ENCODE measurements around the gene PCNX2. TPM values are rescaled to one million over a fixed set of nuclear protein-coding genes. Genes with fewer than 3 reads are reported as not detected.
"Not testable (repeated sequence)": the region's sequence is repeated elsewhere in the genome, so short reads cannot be mapped to it uniquely, and the experiment has no call there.

The PCNX2 gene
- total and polyA plus RNA-seq, 11 donors = 0.27 to 5.3 (median 1.9) TPM

- DNase-seq = no peak
- Histone ChIP-seq H3K4me3 (no peak overlapping the region), H3K4me1 (peaks cover 0 to 4% (median 0%) of the 10 kb centered on the region in 12 donors), H3K9me3 (no peaks in the 10 kb centered on the region), H3K27ac (no peak overlapping the region), H3K27me3 (no peaks in the 10 kb centered on the region), H3K36me3 (no peaks in the 10 kb centered on the region)
- no peak for ATAC-seq
- intact Hi-C loops (cut with DNase I) = no loop called here
- TF ChIP-seq POLR2A (IDR thresholded peaks at IDR 0.05) (no peak), CTCF (IDR thresholded peaks at IDR 0.05) (no peak)
- WGBS, 4 donors = 72 to 77% (median 76%) methylated on average over 8 of the region's 8 CpGs
Measured at GRCh38 chr1:233183226-233184020, 112.1 kb downstream of the PCNX2 start.

GRCh38 chr1:233182587-233182986 lies 112.9 kb downstream of the PCNX2 start:
- Histone ChIP-seq H3K36me3 (peaks cover 0 to 2% (median 0%) of the 10 kb centered on the region in 9 donors), H3K4me3 (no peak overlapping the region), H3K27ac (no peak overlapping the region), H3K9me3 (peaks cover 0 to 7% (median 2%) of the 10 kb centered on the region in 12 donors), H3K27me3 (no peaks in the 10 kb centered on the region), H3K4me1 (peaks cover 0 to 4% (median 0%) of the 10 kb centered on the region in 12 donors)
- ATAC-seq (no peak), DNase-seq (no peak)
- 92 to 98% (median 97%) methylated on average over 2 of the region's 2 CpGs for WGBS, 4 donors
- intact Hi-C loops (cut with DNase I) = no loop called here
- TF ChIP-seq CTCF (IDR thresholded peaks at IDR 0.05) = no peak
- TF ChIP-seq POLR2A (IDR thresholded peaks at IDR 0.05) = no peak

GRCh38 chr1:233180641-233181364 lies 114.7 kb downstream of the PCNX2 start:
- no peak for ATAC-seq

DNA sequence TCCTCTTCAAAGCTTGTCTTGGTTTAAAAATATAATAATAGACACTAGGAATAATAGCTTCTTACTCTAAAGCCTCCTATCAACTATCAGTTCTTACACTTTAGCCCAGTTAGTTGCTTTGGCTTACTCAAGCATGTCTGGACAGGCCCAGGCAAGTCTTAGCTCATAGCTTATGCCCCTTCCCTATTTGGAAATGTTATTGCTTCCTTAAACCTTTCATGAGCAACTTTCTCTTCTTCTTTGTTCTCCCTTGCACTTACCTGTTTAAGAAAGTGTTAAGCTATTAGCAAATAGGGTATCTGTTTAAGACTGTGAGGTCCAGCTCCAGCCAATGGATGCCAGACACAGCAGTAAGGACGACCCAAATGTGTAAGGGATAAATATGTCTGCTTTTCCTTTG lies 115.9 kb downstream of the PCNX2 start:
- intact Hi-C loops (cut with DNase I) = loop anchor here in 4 of 10 donors (10.0 kb wide), 2 partner anchors 155 to 225 kb away; partner anchors contain the start of gene NTPCR (in 1 of the 4)
- H3K36me3 ChIP-seq, H3K4me3 ChIP-seq, H3K4me1 ChIP-seq, DNase-seq, H3K27me3 ChIP-seq, H3K27ac ChIP-seq, ATAC-seq: not testable (repeated sequence)
- peaks cover 0 to 13% (median 4%) of the 10 kb centered on the region in 12 donors for H3K9me3 ChIP-seq
- WGBS, 4 donors = 83 to 97% (median 88%) methylated on average over 1 of the region's 1 CpG

More at GRCh38 chr1:233180641-233181364, 114.7 kb downstream of the PCNX2 start:
- no peak overlapping the region for H3K27ac ChIP-seq
- no peak overlapping the region for H3K4me3 ChIP-seq
- no peak for DNase-seq
- TF ChIP-seq CTCF (IDR thresholded peaks at IDR 0.05) = no peak
- TF ChIP-seq POLR2A (IDR thresholded peaks at IDR 0.05) = no peak
- H3K27me3 ChIP-seq = no peaks in the 10 kb centered on the region
- H3K9me3 ChIP-seq = peaks cover 0 to 13% (median 4%) of the 10 kb centered on the region in 12 donors
- H3K36me3 ChIP-seq = peaks cover 0 to 5% (median 0%) of the 10 kb centered on the region in 9 donors
- WGBS, 4 donors = 76 to 80% (median 77%) methylated on average over 9 of the region's 9 CpGs
- intact Hi-C loops (cut with DNase I) = no loop called here
- H3K4me1 ChIP-seq = peaks cover 0 to 4% (median 0%) of the 10 kb centered on the region in 12 donors

Measured in heart left ventricle (tissue), 16 donors.